Stomach (tissue), 9 donors: ENCODE results near the gene GRHL3. TPM values are rescaled to one million over a fixed set of nuclear protein-coding genes. Genes with fewer than 3 reads are reported as not detected.

Experiments
- DNase-seq, 2 donors: peaks; one replicate each; pipeline versions ENCODE4 v3.0.0 to v3.0.0-alpha.2; 2013 to 2019
- H3K27ac ChIP-seq, 5 donors: fragments of 200-600 bp in 4 of 5; sonication (generic) in 4 of 5; one replicate each; pipeline ENCODE4 v1.5.1; 2013 to 2019; ENCODE audit warnings: mild to moderate bottlenecking in 1 of 5, moderate library complexity in 1 of 5
- H3K27me3 ChIP-seq, 3 donors: fragments of 200-600 bp; sonication (generic); one replicate each; pipeline ENCODE4 v1.5.1; 2017 to 2019; ENCODE audit warnings: mixed run types in 1 of 3
- H3K36me3 ChIP-seq, 4 donors: fragments of 200-600 bp; sonication (generic); 1 replicate in 3 of 4; 2 replicates in 1 of 4; pipeline ENCODE4 v1.5.1; 2016 to 2019
- H3K4me1 ChIP-seq, 4 donors: fragments of 200-600 bp; sonication (generic); one replicate each; pipeline ENCODE4 v1.5.1; 2016 to 2019
- H3K4me3 ChIP-seq, 4 donors: fragments of 200-600 bp; sonication (generic) in 3 of 4; one replicate each; pipeline ENCODE4 v1.5.1; 2016 to 2019; ENCODE audit warnings: mild to moderate bottlenecking in 1 of 4
- H3K9me3 ChIP-seq, 4 donors: fragments of 200-600 bp; sonication (generic); one replicate each; pipeline ENCODE4 v1.5.1; 2016 to 2019
- EP300 ChIP-seq: sonication (generic); formaldehyde crosslinking; IDR thresholded peaks from one replicate; pipeline ENCODE4 v1.6.1; 2017; ENCODE audit warnings: antibody characterized with exemption
- POLR2A ChIP-seq, 4 donors: fragments of 450-650 bp; IDR thresholded peaks; one replicate each; pipeline ENCODE4 v1.6.1; 2016; ENCODE audit warnings: antibody characterized with exemption in 4 of 4, control low read depth in 2 of 4, mild to moderate bottlenecking in 1 of 4, moderate library complexity in 1 of 4
- POLR2AphosphoS5 ChIP-seq, 3 donors: sonication (generic); formaldehyde crosslinking; IDR thresholded peaks; one replicate each; pipeline ENCODE4 v1.6.1; 2016; ENCODE audit warnings: antibody characterized with exemption in 3 of 3
- WGBS, 5 donors: extraction: QIAGEN DNeasy Blood & Tissue Kit in 3 of 5; methylation state at CpG; one replicate each; pipeline versions ENCODE4 v1.1.5 to v1.1.7; 2013 to 2018; 5-methylcytosine and 5-hydroxymethylcytosine counted together
- intact Hi-C: fragments of 100-400 bp; cut with DNase I; formaldehyde crosslinking; loops from one replicate; pipeline ENCODE4 v1.15.1; 2023; ENCODE audit warnings: low total_unique reads
- polyA plus RNA-seq, 3 donors: library from polyadenylated mRNA; stranded (reverse); fragments of 200-250 nt; gene quantifications; one replicate each; pipeline ENCODE4 v1.2.3, GENCODE V29; 2013
- total RNA-seq, 5 donors: library from RNA; depleted of rRNA; stranded (reverse); fragments of >200 nt; gene quantifications; one replicate each; pipeline versions ENCODE4 v1.1.0 to v1.2.3, GENCODE V29; 2014 to 2016
- TF ChIP-seq, protein P1 (sequence below), 7 experiments: fragments of 450-650 bp in 4 of 7; fragments of 200-600 bp in 3 of 7; sonication (generic) in 3 of 7; IDR thresholded peaks; one replicate each; pipeline ENCODE4 v1.5.1; 2016 to 2019; ENCODE audit warnings: antibody characterized with exemption in 7 of 7, control low read depth in 2 of 7, mild to moderate bottlenecking in 1 of 7
- donor health status: healthy with polysubstance abuse.
- donor health status: Bipolar disorder and iron deficiency.
- donor health status: healthy.

GRHL3 gene
- total and polyA plus RNA-seq, 8 donors = 0.19 to 13.9 (median 0.67) TPM; not detected in 4

DNA sequence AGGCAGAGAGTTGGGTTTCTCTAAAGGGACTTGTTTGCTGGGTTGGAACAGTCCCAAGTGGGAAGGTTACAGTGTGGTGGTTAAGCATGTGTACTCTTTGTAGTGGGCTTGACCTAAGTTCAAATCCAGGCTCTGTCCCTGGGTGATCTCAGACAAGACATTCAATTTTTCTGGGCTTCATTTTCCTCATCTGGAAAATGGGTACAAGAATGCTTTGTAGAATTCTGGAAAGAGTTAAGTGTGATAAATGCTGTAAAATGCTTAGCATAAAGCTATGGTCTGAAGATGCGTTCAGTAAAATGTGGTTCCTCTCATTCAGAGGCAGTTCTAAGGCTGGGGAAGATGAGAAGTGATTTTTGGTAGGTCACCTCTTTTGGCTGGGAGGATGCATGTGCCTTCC is 805 bp downstream of the GRHL3 start:
- intact Hi-C loops = no loop called here
- H3K4me1 ChIP-seq = peaks cover 28 to 48% (median 38%) of the 10 kb centered on the region in 4 donors
- no peaks in the 10 kb centered on the region for H3K9me3 ChIP-seq
- H3K27me3 ChIP-seq = peaks cover 0 to 30% (median 5%) of the 10 kb centered on the region in 3 donors
- 85 to 91% (median 88%) methylated on average over 1 of the region's 1 CpG for WGBS, 5 donors
- H3K36me3 ChIP-seq = no peaks in the 10 kb centered on the region
- no peak overlapping the region for H3K27ac ChIP-seq
- no peak for DNase-seq
- H3K4me3 ChIP-seq = peak overlapping the region in 2 of 4 donors; percentile 21 to 36
- TF ChIP-seq, protein P1, sequence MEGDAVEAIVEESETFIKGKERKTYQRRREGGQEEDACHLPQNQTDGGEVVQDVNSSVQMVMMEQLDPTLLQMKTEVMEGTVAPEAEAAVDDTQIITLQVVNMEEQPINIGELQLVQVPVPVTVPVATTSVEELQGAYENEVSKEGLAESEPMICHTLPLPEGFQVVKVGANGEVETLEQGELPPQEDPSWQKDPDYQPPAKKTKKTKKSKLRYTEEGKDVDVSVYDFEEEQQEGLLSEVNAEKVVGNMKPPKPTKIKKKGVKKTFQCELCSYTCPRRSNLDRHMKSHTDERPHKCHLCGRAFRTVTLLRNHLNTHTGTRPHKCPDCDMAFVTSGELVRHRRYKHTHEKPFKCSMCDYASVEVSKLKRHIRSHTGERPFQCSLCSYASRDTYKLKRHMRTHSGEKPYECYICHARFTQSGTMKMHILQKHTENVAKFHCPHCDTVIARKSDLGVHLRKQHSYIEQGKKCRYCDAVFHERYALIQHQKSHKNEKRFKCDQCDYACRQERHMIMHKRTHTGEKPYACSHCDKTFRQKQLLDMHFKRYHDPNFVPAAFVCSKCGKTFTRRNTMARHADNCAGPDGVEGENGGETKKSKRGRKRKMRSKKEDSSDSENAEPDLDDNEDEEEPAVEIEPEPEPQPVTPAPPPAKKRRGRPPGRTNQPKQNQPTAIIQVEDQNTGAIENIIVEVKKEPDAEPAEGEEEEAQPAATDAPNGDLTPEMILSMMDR (IDR thresholded peaks at IDR 0.05) = no peak
- no peak for TF ChIP-seq POLR2AphosphoS5 (IDR thresholded peaks at IDR 0.05)
- TF ChIP-seq EP300 = no peak
- TF ChIP-seq POLR2A (IDR thresholded peaks at IDR 0.05) = no peak

DNA sequence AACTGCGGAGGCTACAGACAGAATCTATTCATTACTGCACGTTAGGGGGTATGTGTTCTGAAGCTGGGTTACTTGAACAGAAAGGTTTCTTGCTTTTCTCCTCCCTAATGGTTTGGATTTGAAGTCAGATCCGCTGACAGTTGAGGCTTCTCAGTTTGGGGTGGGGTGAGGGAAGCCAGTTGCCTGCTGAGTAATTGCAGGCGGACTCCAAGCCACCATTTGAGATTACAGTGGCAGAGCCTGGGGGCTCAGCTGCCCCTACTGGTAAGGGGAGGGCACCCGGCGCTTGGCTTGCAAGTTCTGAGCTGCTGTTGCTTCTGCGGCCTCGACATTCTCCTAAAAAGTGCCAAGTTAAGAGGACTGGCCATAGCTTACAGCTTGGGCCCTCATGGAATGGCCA is 2.0 kb downstream of the GRHL3 start:
- Histone ChIP-seq H3K36me3 (no peaks in the 10 kb centered on the region), H3K9me3 (no peaks in the 10 kb centered on the region), H3K27ac (peak overlapping the region in 1 of 5 donors; percentile 66), H3K27me3 (peaks cover 0 to 30% (median 5%) of the 10 kb centered on the region in 3 donors), H3K4me3 (peak overlapping the region in 3 of 4 donors; percentile 48 to 59 (median 52)), H3K4me1 (peaks cover 28 to 48% (median 38%) of the 10 kb centered on the region in 4 donors)
- TF ChIP-seq EP300 (no peak), POLR2A (IDR thresholded peaks at IDR 0.05) (no peak)
- no peak for DNase-seq
- intact Hi-C loops = no loop called here
- WGBS, 5 donors = 85 to 94% (median 93%) methylated on average over 8 of the region's 8 CpGs

DNA sequence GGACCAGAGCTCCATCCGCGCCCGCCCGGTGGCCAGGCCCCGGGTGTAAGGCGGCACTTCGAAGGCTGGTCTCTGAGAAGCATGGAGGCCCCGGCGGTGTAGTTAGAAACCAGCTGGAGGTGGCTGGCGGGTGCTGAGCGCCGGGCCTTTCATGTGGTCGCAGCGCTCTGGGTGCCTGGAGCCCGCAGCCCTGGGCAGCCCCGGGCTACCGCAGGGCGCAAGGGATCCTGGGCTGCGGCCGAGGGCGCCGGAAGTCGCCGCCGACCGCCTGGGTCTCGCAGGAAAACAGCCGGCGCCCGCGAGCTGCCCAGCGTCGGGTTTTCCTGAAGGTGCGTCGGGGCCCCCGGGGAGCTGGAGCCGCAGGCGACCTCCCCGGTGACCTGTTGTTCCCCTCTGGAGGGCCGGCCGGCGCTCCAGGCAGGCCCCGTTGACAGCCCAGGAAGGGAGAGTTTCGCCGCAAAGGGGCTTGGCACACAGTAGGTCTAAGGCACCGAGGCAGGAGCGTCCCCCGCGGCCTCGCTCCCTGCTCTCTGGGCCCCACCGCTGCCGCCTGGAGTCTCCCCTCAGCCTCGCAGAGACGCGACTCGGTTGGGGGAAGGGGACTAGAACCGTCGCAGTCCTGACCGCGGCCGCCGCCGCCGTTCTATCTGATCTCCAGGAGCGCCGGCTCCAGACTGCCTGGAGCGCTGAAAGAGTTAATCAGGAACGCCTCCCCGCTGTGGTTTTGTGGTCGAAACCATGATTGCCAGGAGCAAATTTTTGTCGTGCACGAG is 2.7 kb downstream of the GRHL3 start:
- Histone ChIP-seq H3K27ac (peak overlapping the region; percentile 11 to 81 (median 66)), H3K27me3 (peaks cover 0 to 26% (median 5%) of the 10 kb centered on the region in 3 donors), H3K9me3 (no peaks in the 10 kb centered on the region), H3K4me3 (peak overlapping the region; percentile 48 to 66 (median 56)), H3K4me1 (peaks cover 28 to 48% (median 38%) of the 10 kb centered on the region in 4 donors), H3K36me3 (no peaks in the 10 kb centered on the region)
- DNase-seq = peak; percentile 63 to 86
- 3 to 13% (median 7%) methylated on average over 8 to 72 of the region's 72 CpGs for WGBS, 5 donors
- intact Hi-C loops = no loop called here
- TF ChIP-seq, protein P1 (IDR thresholded peaks at IDR 0.05) = no peak
- TF ChIP-seq POLR2A (IDR thresholded peaks at IDR 0.05) (no peak), POLR2AphosphoS5 (IDR thresholded peaks at IDR 0.05) (peak in 1 of 3 donors; percentile 16), EP300 (no peak)

DNA sequence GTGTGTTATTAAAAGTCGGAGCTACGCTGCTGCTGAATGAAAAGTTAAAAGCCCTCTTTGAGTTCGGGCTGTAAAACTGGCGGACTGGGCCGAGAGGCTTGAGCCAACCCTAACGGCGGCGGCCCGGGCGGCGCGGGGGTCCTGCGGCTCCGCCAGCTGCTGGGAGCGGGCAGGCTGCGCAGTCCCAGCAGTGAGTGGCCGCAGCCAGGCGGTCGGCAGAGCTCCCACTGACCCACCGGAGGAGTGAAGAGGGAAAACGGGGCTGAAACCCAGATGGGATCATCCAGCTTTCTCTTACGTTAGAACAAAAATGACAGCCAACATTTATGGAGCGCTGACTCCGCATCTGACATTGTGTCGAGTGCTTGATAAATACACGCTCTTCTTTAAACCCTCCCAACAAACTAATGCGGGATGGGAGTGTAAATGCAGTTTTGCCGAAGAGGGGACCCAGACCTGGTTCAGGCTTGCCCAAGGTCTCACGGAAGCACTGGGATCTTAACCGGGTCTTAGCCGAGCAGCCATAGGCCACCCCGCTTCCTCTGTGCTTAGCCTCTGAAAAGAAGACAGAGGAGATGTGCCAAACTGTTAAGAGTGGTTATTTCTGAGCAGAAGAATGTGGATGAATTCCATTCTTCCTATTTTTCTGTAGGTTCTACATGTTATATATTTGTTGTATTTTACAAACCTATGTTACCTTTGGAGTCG is 3.5 kb downstream of the GRHL3 start:
- peaks cover 0 to 20% (median 5%) of the 10 kb centered on the region in 3 donors for H3K27me3 ChIP-seq
- peak overlapping the region; percentile 11 to 81 (median 66) for H3K27ac ChIP-seq
- H3K9me3 ChIP-seq = no peaks in the 10 kb centered on the region
- intact Hi-C loops = no loop called here
- H3K4me3 ChIP-seq = peak overlapping the region; percentile 48 to 66 (median 56)
- 33 to 46% (median 44%) methylated on average over 28 to 33 of the region's 33 CpGs for WGBS, 5 donors
- no peaks in the 10 kb centered on the region for H3K36me3 ChIP-seq
- DNase-seq = no peak
- TF ChIP-seq POLR2AphosphoS5 (IDR thresholded peaks at IDR 0.05) (no peak), EP300 (no peak), POLR2A (IDR thresholded peaks at IDR 0.05) (no peak)
- TF ChIP-seq, protein P1 (IDR thresholded peaks at IDR 0.05) = no peak
- H3K4me1 ChIP-seq = peaks cover 28 to 48% (median 38%) of the 10 kb centered on the region in 4 donors
